ENCODE measurements around the gene TANC1. TPM values are rescaled to one million over a fixed set of nuclear protein-coding genes. Genes with fewer than 3 reads are reported as not detected.

TANC1 gene
- total RNA-seq, 2 experiments from 2014 or later, result 0.41 to 0.47 TPM

DNA sequence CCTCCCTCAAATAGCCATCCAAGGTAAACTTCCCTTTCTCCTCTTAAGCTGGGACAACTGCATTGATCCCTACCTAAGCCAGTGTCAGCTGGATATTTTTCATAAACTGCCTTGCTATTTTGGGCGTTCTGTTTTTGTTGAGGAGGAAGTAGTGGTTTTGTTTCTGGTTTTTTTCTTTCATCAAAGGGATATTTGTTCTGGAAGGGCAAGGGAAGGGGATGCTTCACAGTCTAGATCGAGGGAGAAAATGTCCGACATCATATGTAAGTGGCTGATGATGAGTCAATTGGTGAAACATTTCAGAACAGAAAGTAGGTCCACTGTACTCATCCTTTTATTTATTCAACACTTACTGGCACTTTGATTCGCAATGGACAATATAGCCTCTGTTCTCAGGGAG is 31.0 kb downstream of the TANC1 start:
- Mint-ChIP-seq H3K4me3 (no peak overlapping the region), H3K27me3 (peaks cover 4% of the 10 kb centered on the region), H3K27ac (no peak overlapping the region), H3K36me3 (ENCODE audit: low read depth) (no peaks in the 10 kb centered on the region), H3K9me3 (no peaks in the 10 kb centered on the region), H3K4me1 (ENCODE audit: low read depth) (peaks cover 4% of the 10 kb centered on the region)
- Histone ChIP-seq H3K27ac (ENCODE audit: low read depth in 1 of 2, low read length in 2 of 2) (no peak overlapping the region), H3K9me3 (ENCODE audit: control insufficient read depth in 1 of 2, insufficient read depth in 1 of 2, low read length in 2 of 2) (no peaks in the 10 kb centered on the region), H3K27me3 (ENCODE audit: control insufficient read depth in 1 of 2, insufficient read depth in 2 of 2, low read length in 2 of 2) (no peaks in the 10 kb centered on the region), H3K4me3 (ENCODE audit: low read length) (no peak overlapping the region), H3K4me1 (ENCODE audit: insufficient read depth, low read length) (no peaks in the 10 kb centered on the region), H3K36me3 (ENCODE audit: insufficient read depth, low read length) (no peaks in the 10 kb centered on the region)
- ATAC-seq (ENCODE audit: poor library complexity) (no peak), DNase-seq (no peak)
- intact Hi-C loops (cut with DNase I, micrococcal nuclease), result no loop called here
- TF ChIP-seq, protein P1, sequence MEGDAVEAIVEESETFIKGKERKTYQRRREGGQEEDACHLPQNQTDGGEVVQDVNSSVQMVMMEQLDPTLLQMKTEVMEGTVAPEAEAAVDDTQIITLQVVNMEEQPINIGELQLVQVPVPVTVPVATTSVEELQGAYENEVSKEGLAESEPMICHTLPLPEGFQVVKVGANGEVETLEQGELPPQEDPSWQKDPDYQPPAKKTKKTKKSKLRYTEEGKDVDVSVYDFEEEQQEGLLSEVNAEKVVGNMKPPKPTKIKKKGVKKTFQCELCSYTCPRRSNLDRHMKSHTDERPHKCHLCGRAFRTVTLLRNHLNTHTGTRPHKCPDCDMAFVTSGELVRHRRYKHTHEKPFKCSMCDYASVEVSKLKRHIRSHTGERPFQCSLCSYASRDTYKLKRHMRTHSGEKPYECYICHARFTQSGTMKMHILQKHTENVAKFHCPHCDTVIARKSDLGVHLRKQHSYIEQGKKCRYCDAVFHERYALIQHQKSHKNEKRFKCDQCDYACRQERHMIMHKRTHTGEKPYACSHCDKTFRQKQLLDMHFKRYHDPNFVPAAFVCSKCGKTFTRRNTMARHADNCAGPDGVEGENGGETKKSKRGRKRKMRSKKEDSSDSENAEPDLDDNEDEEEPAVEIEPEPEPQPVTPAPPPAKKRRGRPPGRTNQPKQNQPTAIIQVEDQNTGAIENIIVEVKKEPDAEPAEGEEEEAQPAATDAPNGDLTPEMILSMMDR (IDR thresholded peaks at IDR 0.05), result no peak
- ChIA-PET POLR2A (no interaction called here), CTCF (no interaction called here)

DNA sequence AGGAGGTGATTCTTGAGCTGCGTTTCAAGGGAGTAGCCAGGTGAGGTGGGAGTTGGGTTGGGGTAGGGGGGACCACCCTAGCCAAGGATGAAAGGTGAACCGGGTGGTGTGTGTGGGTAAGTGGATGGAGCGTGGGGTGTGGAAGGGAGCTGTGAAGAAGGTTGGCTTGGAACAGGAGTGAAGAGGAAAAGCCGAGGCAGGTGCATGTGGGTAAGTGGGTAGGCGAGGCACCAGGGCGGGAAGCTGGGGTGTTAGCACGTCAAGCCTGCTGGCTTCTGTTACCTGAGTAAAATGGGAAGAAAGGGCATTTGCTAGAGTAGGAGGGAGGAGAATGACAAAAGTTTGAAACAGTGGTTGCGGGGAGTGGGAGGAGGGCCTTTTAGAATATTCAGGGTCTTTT is 31.6 kb downstream of the TANC1 start:
- H3K27ac Mint-ChIP-seq, result no peak overlapping the region
- ChIA-PET CTCF (no interaction called here), POLR2A (no interaction called here)
- H3K4me1 Mint-ChIP-seq (ENCODE audit: low read depth), result peaks cover 4% of the 10 kb centered on the region
- peaks cover 4% of the 10 kb centered on the region for H3K27me3 Mint-ChIP-seq
- Histone ChIP-seq H3K4me3 (ENCODE audit: low read length) (no peak overlapping the region), H3K27me3 (ENCODE audit: control insufficient read depth in 1 of 2, insufficient read depth in 2 of 2, low read length in 2 of 2) (no peaks in the 10 kb centered on the region), H3K36me3 (ENCODE audit: insufficient read depth, low read length) (no peaks in the 10 kb centered on the region), H3K9me3 (ENCODE audit: control insufficient read depth in 1 of 2, insufficient read depth in 1 of 2, low read length in 2 of 2) (peaks cover 0 to 5% of the 10 kb centered on the region in 2 experiments), H3K4me1 (ENCODE audit: insufficient read depth, low read length) (no peaks in the 10 kb centered on the region), H3K27ac (ENCODE audit: low read depth in 1 of 2, low read length in 2 of 2) (no peak overlapping the region)
- ATAC-seq (ENCODE audit: poor library complexity), result no peak
- intact Hi-C loops (cut with DNase I, micrococcal nuclease), result no loop called here
- DNase-seq, result no peak
- H3K4me3 Mint-ChIP-seq, result no peak overlapping the region
- H3K36me3 Mint-ChIP-seq (ENCODE audit: low read depth), result no peaks in the 10 kb centered on the region
- TF ChIP-seq, protein P1 (IDR thresholded peaks at IDR 0.05), result no peak
- no peaks in the 10 kb centered on the region for H3K9me3 Mint-ChIP-seq

- no peak overlapping the region for H3K27ac ChIP-seq (ENCODE audit: low read depth in 1 of 2, low read length in 2 of 2)
- POLR2A ChIA-PET, result interaction anchor here (0.6 kb wide), 1 partner anchor 101 kb away, joined by 3 read pairs; no protein-coding TSS in a partner anchor
- TF ChIP-seq, protein P1 (IDR thresholded peaks at IDR 0.05), result no peak
- no peak overlapping the region for H3K27ac Mint-ChIP-seq
- no peaks in the 10 kb centered on the region for H3K27me3 Mint-ChIP-seq
- no peak overlapping the region for H3K4me3 Mint-ChIP-seq
- no peak overlapping the region for H3K4me3 ChIP-seq (ENCODE audit: low read length)
- DNase-seq (no peak), ATAC-seq (ENCODE audit: poor library complexity) (no peak)
- intact Hi-C loops (cut with DNase I, micrococcal nuclease), result no loop called here
- H3K9me3 ChIP-seq (ENCODE audit: control insufficient read depth in 1 of 2, insufficient read depth in 1 of 2, low read length in 2 of 2), result peaks cover 0 to 5% of the 10 kb centered on the region in 2 experiments
- H3K27me3 ChIP-seq (ENCODE audit: control insufficient read depth in 1 of 2, insufficient read depth in 2 of 2, low read length in 2 of 2), result no peaks in the 10 kb centered on the region
- no peaks in the 10 kb centered on the region for H3K36me3 ChIP-seq (ENCODE audit: insufficient read depth, low read length)
- no peaks in the 10 kb centered on the region for H3K36me3 Mint-ChIP-seq (ENCODE audit: low read depth)
- peaks cover 3% of the 10 kb centered on the region for H3K9me3 Mint-ChIP-seq
- CTCF ChIA-PET, result no interaction called here
- H3K4me1 ChIP-seq (ENCODE audit: insufficient read depth, low read length), result no peaks in the 10 kb centered on the region
- peaks cover 4% of the 10 kb centered on the region for H3K4me1 Mint-ChIP-seq (ENCODE audit: low read depth)
Observed at GRCh38 chr2:159002462-159003111, 34.1 kb downstream of the TANC1 start.

Data from CD4-positive, alpha-beta T cell (primary cell).